Cardiac fibroblast (primary cell): ENCODE measurements around the gene SNED1.
A peak's percentile ranks its signal among the peaks of the same experiment; 100 is the strongest.

Experiments used
- DNase-seq, 2 donors: peaks; one replicate each; pipeline versions ENCODE4 v3.0.0 to v3.0.0-alpha.2; 2010; ENCODE audit warnings: low read depth in 2 of 2
- H3K4me3 ChIP-seq, 2 donors: replicated peaks in 1 of 2; 1 replicate in 1 of 2; 2 replicates in 1 of 2; pipeline ENCODE4 v1.5.1; 2011; ENCODE audit warnings: low read depth in 2 of 2, low read length in 2 of 2, mild to moderate bottlenecking in 2 of 2, moderate library complexity in 1 of 2
- CTCF ChIP-seq: IDR thresholded peaks from one replicate; pipeline ENCODE4 v1.5.1; 2011; ENCODE audit warnings: low read depth, mild to moderate bottlenecking, low read length, inconsistent platforms

The SNED1 gene

DNA sequence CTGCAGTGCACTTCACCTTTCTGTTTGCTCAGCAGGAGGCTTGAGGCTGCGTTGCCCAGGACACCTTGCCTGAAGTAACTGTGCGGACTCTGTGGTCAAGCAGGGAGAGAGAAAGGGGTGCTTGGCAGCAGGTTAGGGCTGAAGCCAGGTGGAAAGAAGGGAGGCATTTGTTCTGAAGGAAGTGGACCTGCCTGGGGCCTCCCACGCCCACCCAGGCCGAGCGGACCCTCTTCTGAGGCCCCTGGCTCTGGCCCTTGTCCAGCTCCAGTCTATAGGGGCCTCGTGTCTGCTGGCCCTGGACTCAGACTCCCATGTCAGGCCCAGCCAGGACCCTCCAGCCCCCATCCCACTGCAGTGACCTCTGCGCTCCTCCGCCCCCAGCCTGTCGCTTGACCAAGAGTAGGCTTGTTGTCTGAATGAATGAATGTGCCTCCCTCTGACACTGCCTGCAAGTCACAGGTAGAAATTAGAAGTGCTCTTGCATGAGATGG lies 2.5 kb downstream of the SNED1 start:
- no peak for TF ChIP-seq CTCF
- DNase-seq = no peak
- peak overlapping the region in 1 of 2 donors; percentile 5 for H3K4me3 ChIP-seq

DNA sequence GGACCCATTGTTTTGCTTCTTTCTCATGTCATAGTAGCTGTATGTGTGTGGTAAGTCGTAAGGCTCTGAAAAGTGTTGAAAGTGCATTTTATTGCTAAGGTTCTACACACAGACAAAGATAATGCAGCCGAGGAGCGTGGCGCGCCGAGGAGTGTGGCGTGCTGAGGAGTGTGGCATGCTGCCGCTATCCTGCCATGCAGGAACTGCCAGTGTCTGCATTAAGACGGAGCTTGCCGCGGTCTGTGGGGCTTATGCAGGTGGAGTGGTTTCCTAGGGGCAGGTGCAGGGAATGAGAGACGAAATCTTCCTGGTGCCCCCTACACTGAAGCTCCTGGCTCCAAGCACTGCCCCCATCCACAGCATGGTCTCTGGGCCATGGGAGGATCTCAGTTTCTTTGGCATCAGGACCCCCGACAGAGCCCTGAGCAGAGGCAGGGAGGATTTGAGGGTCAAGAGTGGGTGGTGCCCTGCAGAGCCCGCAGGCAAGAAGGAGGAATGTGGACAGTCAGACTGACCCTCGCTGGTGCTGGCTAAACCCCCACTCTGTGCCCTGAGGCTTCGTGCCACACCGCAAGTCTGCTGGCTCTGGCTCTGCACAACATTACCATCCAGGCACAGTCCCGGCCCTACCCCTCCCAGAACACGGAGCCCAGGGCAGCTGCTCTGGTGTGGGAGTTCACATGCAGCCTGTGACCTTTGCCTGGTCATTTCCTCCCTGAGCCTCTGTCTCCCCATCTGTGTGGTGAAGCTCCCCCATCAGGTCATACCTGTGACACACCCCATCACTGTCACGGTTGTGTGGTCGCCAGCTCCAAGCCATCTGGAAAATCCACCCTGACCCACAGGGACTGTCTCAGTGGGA lies 3.2 kb downstream of the SNED1 start:
- no peak overlapping the region for H3K4me3 ChIP-seq
- no peak for TF ChIP-seq CTCF
- no peak for DNase-seq

DNA sequence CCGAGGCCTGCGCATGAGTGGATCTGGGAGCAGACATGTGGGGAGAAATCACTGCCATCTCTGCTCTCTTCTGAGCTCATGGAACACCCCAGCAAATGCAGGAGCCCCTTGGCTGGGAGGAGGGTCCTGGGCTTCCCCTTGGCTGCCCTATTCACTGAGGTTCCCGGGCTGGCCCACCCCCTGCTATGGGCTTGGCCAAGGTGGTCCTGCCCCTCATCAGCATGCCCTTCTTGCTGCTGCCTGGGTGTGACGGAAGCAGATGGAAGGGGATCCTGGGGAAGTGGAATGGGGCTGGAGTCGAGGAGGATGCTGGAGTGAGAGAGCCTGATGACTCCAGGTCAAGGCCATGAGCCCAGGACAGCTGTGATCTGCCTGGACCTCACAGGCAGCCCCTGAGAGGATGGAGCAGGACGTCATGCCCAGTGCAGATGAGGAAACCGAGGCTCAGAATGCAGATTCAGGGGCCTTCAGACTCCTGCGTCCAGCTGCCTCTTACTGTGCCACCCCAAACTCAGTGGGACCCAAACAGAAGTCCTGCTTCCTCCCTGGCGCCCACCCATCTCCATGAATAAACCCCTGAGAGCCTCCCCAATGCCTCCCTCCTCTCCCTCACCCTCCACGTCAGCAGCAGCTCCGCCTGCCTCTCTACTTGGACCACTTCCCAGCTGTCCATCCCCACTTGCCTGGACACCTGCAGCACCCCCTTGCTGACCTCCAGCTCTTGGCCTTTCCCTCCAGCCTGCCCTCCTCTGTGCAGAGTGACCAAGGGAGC lies 4.0 kb downstream of the SNED1 start:
- no peak for TF ChIP-seq CTCF
- no peak overlapping the region for H3K4me3 ChIP-seq
- no peak for DNase-seq

DNA sequence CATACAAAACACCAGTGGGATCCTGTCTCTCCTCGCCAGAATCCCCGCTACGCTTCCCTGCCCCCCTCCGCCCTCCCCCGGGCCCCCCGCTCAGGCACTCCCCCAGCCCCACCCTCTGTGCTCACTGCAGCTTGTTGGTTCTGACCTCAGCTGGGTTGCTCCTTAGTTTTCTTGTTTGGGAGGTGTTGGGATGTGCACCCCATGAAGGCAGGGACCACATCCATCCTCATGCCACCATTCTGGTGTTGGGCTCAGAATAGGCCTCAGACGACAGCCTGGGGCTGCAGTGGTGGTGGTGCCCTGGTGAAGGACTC lies 4.6 kb downstream of the SNED1 start:
- H3K4me3 ChIP-seq = no peak overlapping the region
- DNase-seq = no peak
- no peak for TF ChIP-seq CTCF

- no peak for TF ChIP-seq CTCF
- no peak for DNase-seq
- H3K4me3 ChIP-seq = no peak overlapping the region
Measured at GRCh38 chr2:241003369-241003768, 5.0 kb downstream of the SNED1 start.

DNA sequence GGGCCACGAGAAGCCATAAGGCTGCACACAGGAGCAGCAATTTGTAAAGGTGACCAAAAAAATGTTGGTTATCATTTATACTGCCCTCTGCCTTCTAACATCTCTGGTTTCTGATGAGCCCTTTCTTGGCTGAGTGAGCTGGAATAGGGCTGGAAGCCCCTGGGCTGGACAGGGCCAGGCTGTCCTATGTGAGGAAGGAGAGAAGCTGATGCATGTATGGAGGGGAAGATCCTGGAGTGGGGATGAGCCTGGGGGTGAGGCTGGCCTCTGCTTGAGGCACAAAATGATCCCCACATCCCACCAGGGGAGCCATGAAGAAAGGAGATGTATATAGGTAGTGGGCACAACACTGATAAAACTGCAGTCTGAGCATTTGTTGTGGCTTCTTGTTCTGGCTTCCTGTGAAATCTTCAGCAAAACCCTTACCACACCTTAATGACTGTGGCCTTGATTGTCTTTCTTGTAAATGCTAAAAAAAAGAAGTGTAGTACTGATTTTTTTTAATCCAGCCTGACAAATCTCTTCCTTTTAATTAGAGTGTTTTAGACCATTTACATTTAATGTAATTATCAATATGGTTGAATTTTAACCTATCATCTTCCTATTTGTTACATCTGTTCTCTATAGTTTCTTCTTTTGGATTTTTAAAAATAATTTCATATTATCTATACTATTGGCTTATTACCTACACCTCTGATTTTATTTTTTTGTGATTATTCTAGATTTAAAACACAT lies 5.6 kb downstream of the SNED1 start:
- TF ChIP-seq CTCF = no peak
- H3K4me3 ChIP-seq = no peak overlapping the region
- DNase-seq = no peak
